Erythroblast (primary cell): ENCODE results near the gene HLF.

Experiments used
- GATA1 ChIP-seq: IDR thresholded peaks from 2 replicates; pipeline ENCODE4 v1.6.1; 2011; ENCODE audit warnings: low read depth, mild to moderate bottlenecking, control low read depth, low read length, moderate library complexity
- POLR2A ChIP-seq: IDR thresholded peaks from 2 replicates; pipeline ENCODE4 v1.6.1; 2011; ENCODE audit warnings: mild to moderate bottlenecking, low read length

- TF ChIP-seq POLR2A (no peak), GATA1 (no peak)
These were observed 29.4 kb downstream of the HLF start for GRCh38 chr17:55294042-55294751.
